ENCODE data around the gene SYT12.

DNA sequence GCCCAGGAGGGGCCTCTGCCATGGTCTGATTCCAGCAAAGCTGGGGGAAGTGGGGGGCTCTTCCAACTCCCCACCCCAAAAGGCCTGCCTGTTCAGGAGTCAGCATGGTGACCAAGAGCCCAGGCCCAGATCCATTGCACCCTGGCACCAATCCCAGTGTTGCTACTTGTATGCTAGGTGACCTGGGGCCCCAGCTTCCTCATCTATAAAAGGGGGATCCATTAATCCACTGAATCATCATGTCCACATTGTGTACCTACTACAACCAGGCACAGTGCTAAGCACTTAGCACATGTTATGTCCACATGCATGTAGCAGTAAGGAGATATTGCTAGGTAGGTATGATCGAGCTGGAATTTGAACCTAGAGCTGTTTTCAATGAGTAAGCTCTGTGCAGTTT lies 2.0 kb downstream of the SYT12 start:
- TF ChIP-seq CTCF (IDR thresholded peaks at IDR 0.05 in 4 of 5, conservative IDR thresholded peaks at IDR 0.05 in 1 of 5) (no peak), POLR2A (IDR thresholded peaks at IDR 0.05) (no peak)
